ENCODE measurements around the gene DBN1.
A peak's percentile ranks its signal among the peaks of the same experiment; 100 is the strongest.
"Not testable (repeated sequence)": the region's sequence is repeated elsewhere in the genome, so short reads cannot be mapped to it uniquely, and the experiment has no call there.

Gene DBN1

GRCh38 chr5:177429248-177430040 lies 44.0 kb downstream of the DBN1 start:
- DNase-seq (ENCODE audit: low read depth) = peak; percentile 70

- no peak for DNase-seq (ENCODE audit: low read depth)
Observed at GRCh38 chr5:177428574-177429217, 44.7 kb downstream of the DBN1 start.

GRCh38 chr5:177427919-177428573 lies 45.4 kb downstream of the DBN1 start:
- DNase-seq (ENCODE audit: low read depth) = no peak

- DNase-seq (ENCODE audit: low read depth) = no peak
Observed at GRCh38 chr5:177427211-177427822, 46.1 kb downstream of the DBN1 start.

GRCh38 chr5:177426566-177427210 lies 46.7 kb downstream of the DBN1 start, which contains the start of gene GRK6:
TSS of gene GRK6 (plus strand) at chr5:177426676. CDS start at chr5:177426846, 170 bp downstream.
- DNase-seq (ENCODE audit: low read depth) = no peak

GRCh38 chr5:177425801-177426565 lies 47.5 kb downstream of the DBN1 start:
- DNase-seq (ENCODE audit: low read depth) = peak; percentile 99

- DNase-seq (ENCODE audit: low read depth) = no peak
Observed at GRCh38 chr5:177425196-177425800, 48.1 kb downstream of the DBN1 start.

- no peak for DNase-seq (ENCODE audit: low read depth)
Observed at GRCh38 chr5:177423671-177424070, 49.8 kb downstream of the DBN1 start.

GRCh38 chr5:177421062-177421798 lies 52.2 kb downstream of the DBN1 start:
- DNase-seq (ENCODE audit: low read depth) = no peak

GRCh38 chr5:177420472-177420871 lies 53.0 kb downstream of the DBN1 start:
- DNase-seq (ENCODE audit: low read depth) = not testable (repeated sequence)

- DNase-seq (ENCODE audit: low read depth) = no peak
Observed at GRCh38 chr5:177419046-177419445, 54.4 kb downstream of the DBN1 start.

- DNase-seq (ENCODE audit: low read depth) = not testable (repeated sequence)
Observed at GRCh38 chr5:177417081-177417480, 56.4 kb downstream of the DBN1 start.

- DNase-seq (ENCODE audit: low read depth) = no peak
Observed at GRCh38 chr5:177414481-177414880, 59.0 kb downstream of the DBN1 start.

GRCh38 chr5:177412603-177413233 lies 60.7 kb downstream of the DBN1 start:
- DNase-seq (ENCODE audit: low read depth) = no peak

GRCh38 chr5:177410575-177410974 lies 62.9 kb downstream of the DBN1 start:
- no peak for DNase-seq (ENCODE audit: low read depth)

- DNase-seq (ENCODE audit: low read depth) = no peak
Observed at GRCh38 chr5:177409043-177409801, 64.2 kb downstream of the DBN1 start, which contains the start of gene F12. TSS of gene F12 (minus strand) at chr5:177409564. CDS start at chr5:177409527, 37 bp downstream.

All from CMK (cell line).